ENCODE measurements around the gene INSR.
"Not testable (repeated sequence)": the region's sequence is repeated elsewhere in the genome, so short reads cannot be mapped to it uniquely, and the experiment has no call there.

Gene INSR

DNA sequence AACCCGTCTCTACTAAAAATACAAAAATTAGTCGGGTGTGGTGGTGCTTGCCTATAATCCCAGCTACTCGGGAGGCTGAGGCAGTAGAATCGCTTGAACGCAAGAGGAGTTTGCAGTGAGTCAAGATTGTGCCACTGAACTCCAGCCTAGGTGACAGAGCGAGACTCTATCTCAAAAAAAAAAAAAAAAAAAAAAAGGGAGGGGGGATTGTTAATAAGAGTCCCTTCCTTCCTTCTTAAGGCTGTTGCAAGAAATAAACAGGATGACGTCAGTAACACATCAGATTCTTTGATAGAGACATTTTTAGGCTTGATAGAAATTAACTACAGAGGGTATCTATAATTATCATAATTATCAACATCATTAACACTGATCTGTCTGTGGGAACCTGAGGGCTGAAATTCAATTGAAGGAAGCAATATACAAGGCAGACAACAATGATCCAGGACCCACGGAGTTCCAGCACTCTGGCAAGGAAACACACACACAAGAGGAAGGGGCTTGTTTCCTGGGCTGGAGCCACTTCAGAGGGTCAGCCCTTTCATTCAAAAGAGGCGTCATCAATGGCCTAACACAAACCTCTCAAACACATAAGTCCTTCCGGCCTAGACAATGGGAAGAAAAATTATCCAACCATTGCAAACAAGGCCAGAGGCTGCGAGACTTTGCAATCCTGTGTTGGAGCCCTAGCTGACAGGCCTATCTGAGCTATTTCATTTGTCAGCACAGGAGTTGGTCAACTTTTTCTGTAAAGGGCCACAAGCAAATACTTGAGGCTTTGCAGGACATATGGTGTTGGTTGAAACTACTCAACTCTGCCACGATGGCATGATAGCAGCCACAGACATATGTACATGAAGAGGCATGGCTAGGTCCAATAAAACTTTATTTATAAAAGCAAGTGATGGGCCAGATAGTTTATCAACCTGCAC, 105.2 kb downstream of the INSR start:
- DNase-seq: no peak

DNA sequence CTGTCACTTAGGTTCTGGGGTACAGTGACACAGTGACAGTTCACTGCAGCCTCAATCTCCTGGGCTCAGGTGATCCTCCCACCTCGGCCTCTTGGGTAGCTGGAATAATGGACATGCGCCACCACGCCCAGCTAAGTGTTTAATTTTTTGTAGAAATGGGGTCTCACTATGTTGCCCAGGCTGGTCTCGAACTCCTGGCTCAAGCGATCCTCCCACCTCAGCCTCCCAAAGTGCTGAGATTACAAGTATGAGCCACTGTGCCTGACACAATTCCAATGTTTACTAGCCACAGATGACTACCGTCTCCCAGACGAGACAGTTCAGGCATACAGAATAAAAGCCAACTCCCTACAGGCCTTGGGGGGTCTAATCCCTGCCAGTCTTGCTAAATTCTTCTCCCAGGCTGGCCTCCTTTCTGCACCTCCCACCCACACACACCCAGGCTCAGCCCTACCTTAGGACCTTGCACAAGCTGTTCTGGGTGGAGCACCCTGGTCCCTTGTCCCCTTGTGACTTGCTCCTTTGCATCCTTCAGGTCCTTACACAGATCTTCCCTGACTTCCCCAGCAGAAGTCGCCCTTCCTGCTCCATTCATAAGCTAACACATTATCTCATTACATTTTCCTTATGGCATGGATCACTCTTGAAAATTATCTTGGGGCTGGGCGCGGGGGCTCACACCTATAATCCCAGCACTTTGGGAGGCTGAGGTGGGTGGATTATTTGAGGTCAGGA, 106.4 kb downstream of the INSR start:
- DNase-seq: no peak

DNA sequence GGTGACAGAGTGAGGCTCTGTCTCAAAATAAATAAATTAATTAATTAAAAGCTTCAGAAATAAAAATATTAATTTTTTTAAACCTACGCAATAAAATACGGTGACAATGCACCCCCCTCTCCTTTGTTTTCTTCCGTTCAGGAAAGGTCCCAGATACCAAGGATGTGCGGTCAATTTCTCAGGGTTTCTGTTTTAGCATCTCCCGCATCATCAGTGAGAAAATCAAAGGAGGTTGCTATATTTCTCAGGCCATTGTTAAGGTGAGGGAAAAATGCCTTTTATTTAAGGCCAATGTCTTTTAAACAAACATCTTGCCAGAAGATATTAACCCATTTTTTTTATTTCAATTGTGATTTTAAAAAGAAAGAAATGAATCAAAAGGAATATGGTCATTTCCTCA, 111.7 kb downstream of the INSR start:
- no peak for DNase-seq

DNA sequence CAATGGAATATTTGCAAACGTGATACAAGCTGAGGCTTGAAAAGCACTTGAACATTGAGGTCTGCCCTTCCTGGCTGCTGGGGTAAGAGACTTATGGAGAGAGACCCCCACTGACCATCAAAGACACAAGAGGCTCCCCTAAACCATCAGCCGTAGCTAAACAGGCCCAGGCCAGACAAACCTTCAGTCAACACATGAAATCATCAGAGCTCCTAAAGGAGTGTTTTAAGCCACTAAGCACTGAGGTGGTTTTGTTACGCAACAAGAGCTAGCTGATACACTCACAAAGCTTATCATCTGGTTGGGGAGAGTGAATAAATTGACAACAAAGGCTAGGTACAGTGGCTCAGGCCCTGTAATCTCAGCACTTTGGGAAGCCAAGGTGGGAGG, 114.3 kb downstream of the INSR start:
- DNase-seq: no peak

DNA sequence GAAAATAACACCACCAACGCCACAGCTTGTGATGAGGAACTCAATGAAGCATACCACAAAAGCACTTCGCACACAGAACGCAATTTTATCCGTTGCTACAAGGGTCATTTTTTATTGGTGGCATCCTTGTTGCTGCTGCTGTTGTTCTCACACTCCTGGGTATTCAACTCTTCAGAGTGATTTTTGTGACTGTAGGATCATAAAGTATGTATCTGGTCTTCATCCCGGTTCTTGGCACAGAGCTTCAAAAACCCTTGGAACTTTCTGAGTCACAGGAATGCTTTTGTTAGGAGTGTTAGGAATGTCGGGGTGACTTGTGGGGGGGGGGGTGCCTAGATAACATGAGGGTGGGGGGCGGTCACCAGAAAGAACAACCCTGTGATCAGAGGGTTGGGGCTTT, 116.3 kb downstream of the INSR start:
- no peak for DNase-seq

DNA sequence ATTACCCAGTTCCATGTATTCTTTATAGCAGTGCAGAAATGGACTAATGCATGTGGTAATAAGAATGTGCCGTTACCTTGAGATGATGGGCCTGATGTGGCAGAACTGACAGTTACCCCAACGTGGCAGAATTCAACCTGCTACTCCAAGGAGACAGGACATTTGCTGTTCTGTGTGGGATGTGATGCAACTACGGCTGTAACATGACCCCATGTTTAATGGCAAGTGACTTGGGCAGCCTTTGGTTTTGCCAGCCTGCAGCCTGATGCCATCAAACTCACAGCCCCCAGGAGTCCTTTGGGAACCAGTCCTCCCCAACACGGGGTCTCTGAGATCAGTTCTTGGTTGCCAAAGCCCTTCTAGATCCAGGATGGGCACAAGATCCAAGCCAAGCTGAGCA, 117.4 kb downstream of the INSR start:
- DNase-seq: no peak

DNA sequence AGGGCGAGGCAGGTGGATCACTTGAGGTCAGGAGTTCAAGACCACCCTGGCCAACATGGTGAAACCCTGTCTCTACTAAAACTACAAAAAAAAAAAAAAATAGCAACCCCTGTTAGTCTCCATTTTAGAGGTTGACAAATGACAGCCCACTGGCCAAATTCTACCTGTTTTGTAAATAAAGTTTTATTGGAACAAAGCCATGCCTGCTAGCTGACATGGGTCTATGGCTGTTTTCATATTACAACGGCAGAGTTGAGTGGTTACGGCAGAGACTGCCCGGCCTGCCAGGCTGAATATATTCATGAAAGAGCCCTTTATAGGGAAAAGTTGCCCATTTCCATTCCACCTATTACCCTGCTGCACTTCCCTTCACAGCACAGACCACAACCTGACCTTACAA, 121.4 kb downstream of the INSR start:
- DNase-seq: no peak

DNA sequence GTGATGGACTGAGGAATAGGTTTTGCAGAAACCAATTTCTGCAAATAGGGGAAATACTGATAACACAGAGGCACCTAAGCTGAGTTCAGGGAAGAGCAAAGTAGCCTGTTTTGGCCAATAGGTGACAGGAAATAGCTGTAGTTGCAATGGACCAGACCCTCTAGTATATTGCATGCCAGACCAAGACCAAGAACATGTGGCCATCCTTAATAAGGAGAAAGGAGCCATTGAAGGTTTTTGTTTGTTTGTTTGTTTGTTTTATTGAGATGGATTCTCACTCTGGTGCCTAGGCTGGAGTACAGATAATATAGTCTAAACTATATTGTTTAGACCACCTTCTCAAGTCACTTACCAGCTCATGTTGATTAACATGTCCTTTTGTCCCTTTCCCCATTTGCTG, 123.2 kb downstream of the INSR start:
- no peak for DNase-seq

DNA sequence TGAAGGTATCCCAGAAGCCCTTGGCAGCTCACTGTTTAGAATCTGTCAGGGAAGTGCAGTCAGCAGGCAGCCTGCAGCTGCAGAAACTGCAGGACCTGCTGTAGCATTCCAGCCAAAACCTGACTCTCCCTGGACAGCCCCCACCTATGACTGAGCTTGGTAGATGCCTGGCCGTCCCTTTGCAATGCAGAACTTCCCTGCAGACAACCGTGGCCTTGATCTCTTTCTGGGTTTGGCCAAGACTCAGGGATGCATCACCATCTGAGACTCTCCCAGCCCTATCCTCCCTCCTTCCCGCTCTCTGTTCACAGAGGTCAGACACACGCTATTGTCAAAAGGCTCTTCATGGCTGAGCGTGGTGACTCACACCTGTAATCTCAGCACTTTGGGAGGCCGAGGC, 125.3 kb downstream of the INSR start:
- no peak for DNase-seq

DNA sequence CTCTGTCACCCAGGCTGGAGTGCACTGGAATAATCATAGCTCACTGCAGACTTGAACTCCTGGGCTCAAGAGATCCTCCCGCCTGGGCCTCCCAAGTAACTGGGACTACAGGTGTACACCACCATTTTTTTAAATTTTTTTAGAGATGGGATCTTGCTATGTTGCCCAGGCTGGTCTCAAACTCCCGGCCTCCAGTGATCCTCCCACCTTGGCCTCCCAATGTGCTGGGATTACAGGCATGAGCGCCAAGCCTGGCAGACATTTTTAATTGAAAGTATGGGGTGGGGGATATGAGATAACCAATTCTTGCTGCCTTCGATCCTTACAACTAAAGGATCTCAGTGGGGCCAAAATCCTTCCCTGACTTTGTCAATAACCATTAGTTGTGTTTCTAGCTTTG, 132.9 kb downstream of the INSR start:
- no peak for DNase-seq

DNA sequence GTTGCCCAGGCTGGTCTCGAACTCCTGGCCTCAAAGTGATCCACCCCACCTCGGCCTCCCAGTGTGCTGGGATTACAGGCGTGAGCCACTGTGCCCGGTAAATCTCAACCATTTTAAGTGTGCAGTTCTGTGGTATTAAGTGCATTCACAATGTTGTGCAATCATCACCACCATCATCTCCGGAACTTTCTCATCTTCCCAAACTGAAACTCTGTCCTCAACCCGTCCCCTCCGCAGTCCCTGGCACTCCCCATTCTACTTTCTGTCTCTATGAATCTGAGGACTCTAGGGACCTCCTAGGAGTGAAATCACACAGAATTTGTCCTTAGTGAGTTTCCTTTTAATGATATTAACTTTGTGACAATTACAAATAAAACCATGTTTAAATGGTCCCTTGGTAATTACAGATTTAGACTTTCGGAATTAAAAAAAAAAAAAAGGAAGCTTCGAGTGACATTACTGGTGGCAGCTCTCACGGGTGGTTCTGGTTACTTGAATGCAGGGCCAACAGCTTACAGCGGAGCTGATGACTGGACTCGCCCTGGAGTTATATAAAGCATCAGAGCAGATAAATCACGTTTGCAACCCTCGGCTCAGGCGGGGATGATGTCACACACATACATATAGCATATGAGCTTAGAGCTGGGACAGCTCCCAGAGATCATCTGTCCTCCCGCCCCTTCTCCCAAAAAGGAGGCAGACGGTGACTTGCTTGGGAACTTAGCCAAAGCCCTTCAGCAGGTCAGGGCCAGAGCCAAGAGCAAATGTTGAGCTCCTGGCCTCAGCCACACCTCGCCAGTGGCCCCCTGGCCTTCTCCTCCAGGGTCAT, 134.9 kb downstream of the INSR start:
- peak in 1 of 2 donors; percentile 60 for DNase-seq

DNA sequence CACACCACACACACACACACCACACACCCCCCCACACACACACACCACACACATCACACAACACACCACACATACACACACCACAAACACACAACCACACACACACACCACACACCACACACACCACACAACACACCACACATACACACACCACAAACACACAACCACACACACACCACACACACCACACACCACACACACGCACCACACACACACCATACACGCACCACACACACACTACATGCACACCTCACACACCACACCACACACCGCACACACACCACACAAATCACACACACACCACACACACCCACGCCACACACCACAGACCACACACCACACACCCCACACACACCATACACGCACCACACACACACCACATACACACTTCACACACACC, 141.2 kb downstream of the INSR start:
- no peak for DNase-seq

DNA sequence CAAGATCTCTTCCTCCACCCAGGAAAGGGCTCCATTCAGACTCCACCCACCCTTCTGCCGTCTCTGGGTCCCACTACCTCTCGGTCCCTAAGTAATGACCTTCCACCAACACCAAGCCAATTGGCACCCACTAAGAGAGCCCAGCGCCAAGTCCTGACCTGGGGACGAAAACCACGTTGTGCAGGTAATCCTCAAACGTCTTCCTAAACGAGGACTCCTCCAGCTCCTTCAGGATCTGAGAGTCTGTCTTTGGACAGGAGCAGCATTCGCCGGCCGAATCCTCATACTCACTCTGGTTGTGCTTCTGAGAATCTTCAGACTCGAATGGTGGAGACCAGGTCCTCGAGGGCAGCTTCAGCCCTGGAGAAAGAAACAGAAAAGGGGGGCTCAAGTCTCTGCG, 141.6 kb downstream of the INSR start:
- no peak for DNase-seq

DNA sequence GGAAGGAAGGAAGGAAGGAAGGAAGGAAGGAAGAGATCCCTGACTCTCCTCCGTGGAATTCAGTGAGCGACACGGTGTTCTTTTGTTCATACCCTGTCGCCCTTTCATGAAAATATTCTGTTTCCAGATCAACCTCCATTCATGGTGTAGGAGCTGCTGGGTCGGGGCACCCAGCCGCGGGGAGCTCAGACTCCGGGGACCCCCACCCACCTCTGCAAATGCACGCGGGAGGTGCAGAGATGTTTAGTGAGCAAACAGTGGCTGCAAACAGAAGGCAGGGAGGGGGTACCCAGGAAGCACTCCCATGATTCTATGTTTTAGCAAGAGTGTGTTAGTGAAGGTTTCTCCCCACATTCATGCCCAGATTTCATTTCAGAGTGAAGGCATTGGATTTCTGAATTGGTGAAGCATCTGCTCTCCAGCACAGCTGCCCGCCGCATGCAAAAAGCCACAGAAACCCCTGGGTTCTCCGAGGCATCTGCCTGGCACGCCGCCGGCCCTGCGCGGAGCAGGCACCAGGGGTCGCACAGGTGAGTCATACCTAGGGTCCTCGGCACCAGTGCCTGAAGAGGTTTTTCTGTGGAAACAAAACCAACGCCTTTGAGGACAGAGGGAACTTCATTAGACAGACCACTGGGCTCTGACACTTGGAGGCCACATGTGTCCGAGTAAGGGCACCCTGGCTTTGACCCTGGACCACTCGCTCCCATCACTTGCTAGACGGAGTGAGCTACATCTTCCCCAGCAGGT, 144.1 kb downstream of the INSR start:
- DNase-seq: no peak

DNA sequence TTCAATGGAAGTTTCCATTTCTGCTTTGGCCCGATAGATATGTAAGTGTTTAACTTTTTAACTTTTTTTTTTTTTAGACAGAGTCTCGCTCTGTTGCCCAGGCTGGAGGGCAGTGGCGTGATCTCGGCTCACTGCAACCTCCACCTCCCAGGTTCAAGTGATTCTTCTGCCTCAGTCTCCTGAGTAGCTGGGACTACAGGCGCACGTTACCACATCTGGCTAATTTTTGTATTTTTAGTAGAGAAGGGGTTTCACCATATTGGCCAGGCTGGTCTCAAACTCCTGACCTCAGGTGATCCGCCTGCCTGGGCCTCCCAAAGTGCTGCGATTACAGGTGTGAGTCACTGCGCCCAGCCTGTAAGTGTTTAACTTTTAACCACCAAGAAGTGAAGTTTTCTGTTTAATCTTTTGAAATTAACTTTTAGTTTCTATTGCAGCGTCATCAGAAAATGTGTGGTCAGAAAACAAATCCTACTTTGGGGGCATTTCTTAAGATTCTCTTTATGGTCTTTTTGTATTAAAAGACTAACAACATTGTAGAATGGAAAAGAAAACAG, 147.0 kb downstream of the INSR start:
- DNase-seq: not testable (repeated sequence)

DNA sequence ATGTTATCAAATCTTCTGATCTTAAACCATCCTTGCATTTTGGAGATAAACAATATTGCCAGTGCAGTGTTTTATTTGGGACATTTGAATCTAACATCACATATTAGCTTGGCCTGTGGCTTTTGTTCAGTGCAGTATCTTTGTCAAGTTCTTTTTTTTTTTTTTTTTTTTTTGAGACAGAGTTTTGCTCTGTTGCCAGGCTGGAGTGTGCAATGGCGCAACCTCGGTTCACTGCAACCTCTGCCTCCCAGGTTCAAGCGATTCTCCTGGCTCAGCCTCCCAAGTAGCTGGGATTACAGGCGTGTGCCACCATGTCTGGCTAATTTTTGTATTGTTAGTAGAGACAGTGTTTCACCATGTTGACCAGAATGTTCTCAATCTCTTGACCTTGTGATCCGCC, 148.1 kb downstream of the INSR start:
- not testable (repeated sequence) for DNase-seq

DNA sequence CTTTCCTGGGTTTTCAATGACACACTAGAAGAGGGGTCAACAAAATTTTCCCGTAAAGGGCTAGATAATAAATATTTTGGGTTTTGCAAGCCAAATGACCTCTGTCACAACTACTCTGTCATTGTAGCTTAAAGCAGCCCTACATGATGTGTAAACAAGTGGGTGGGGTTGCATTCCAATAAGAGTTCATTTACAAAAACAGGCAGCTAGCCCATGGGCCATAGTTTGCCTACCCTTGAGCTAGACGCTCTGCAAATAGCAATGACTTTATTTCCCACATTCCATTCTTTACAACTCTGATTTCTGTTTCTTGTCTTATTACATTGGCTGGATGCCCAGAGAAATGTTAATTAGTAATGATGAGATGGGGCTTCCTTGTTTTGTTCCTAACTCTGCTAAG, 148.7 kb downstream of the INSR start:
- no peak for DNase-seq

DNA sequence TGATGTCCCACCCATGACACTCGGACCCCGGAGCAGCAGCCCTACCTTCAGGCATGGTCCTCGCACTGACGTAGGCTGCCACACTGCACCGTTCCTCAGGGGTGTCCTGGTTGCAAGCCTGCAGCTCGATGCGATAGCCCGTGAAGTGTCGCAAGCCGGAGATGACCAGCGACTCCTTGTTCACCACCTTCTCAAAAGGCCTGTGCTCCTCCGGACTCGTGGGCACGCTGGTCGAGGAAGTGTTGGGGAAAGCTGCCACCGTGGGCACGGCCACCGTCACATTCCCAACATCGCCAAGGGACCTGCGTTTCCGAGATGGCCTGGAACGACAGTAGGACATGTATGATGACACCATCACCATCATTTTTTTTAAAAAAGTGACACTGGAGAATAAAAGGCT, 151.4 kb downstream of the INSR start:
- DNase-seq: no peak

DNA sequence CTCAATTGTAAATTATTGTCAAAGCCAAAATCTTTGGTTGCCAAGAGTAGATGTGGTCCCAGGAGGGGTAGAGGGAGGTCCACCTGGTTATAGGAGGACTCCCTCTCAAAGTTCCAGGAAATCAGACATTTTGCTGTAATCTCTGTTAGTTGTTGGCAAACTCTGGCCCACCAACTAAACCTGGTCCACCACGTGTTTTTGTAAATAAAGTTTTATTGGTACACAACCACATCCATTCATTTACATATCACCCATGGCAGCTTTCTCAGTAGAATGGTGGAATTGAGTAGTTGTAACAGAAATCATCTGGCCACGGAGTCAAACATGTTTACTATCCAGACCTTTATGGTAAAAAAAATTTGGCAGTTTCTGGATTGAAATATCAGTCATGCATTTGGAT, 154.1 kb downstream of the INSR start:
- DNase-seq: no peak

DNA sequence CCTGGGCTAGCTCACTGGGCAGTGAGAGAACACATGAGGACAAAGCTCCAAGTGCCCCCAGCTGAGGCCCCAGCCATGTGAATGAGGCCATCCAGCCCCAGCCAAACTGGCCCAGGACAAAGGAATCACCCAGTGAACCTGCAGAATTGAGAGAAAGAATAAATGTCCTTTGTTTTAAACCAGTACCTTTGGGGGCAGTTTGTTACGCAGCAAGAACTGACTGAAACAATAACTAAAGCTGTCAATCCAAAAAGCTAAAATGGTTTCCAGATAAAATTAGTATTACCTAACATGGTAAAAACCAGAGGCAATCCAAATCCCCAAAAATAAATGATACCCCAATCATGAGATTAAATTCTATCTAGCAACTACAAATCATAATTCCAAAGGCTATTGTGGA, 155.1 kb downstream of the INSR start:
- no peak for DNase-seq

DNA sequence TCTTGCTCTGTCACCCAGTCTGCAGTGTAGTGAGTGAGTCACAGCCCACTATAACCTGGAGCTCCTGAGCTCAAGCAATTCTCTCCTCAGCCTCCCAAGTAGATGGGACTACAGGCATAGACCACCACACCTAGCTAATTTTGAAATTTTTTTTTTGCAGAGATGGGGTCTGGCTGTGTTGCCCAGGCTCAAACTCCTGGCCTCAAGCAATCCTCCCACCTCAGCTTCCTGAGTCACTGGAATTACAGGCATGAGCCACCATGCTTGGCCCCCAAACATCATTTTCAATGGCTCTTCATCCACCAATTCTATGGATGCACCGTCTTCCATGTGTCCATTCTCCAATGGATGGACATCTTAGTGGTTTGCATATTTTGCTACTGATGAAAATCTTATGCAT, 155.8 kb downstream of the INSR start:
- no peak for DNase-seq

DNA sequence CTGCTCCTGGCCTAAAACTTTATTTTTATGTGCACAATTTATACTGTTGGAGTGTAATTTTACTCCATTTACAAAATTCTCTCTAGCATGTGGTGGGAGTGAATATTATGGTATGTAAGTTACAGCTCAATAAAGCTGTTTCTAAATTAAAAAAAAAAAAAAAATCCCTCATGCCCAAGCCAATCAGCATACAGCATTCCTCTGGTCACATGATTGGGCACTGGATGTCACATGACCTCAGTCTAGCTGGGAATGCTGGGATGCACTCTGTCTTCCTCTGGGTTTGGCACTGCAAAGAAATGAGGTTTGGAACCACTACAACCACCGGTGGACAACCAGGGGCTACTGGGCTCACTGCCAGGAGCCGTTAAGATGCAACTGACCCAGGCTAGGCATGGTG, 157.1 kb downstream of the INSR start:
- DNase-seq: no peak

All from CD4-positive, alpha-beta T cell treated with Interferon alpha-2 for 1 hour (primary cell).